OCI-LY1 (cell line): Measurements from ENCODE around the gene DOCK10.

Experiments used
- H2AFZ ChIP-seq: fragments of 200-600 bp; sonication (generic), shearing (Covaris generic); 2 replicates; pipeline ENCODE4 v1.6.0; 2014; ENCODE audit warnings: antibody characterized with exemption, mild to moderate bottlenecking, low read length
- H3F3A ChIP-seq: fragments of 200-600 bp; sonication (generic), shearing (Covaris generic); 2 replicates; pipeline ENCODE4 v1.6.0; 2014; ENCODE audit warnings: mild to moderate bottlenecking, antibody characterized with exemption, low read length, moderate library complexity; ENCODE audit not compliant: insufficient read depth
- H3K27ac ChIP-seq: fragments of 200-600 bp; sonication (generic); 2 replicates; pipeline ENCODE4 v1.5.1; 2014; ENCODE audit warnings: low read length, mixed run types, mild to moderate bottlenecking, low read depth; ENCODE audit not compliant: poor library complexity, severe bottlenecking
- H3K27me3 ChIP-seq: fragments of 200-600 bp; sonication (generic); 2 replicates; pipeline ENCODE4 v1.6.0; 2014; ENCODE audit warnings: antibody characterized with exemption, mild to moderate bottlenecking, low read length, moderate library complexity; ENCODE audit not compliant: insufficient read depth
- H3K36me3 ChIP-seq: fragments of 200-600 bp; sonication (generic); 2 replicates; pipeline ENCODE4 v1.6.1; 2014; ENCODE audit warnings: mild to moderate bottlenecking, antibody characterized with exemption, low read length, moderate library complexity, mixed read lengths; ENCODE audit not compliant: insufficient read depth
- H3K4me1 ChIP-seq: fragments of 200-600 bp; sonication (generic); 2 replicates; pipeline ENCODE4 v1.5.1; 2014; ENCODE audit warnings: mild to moderate bottlenecking, low read length, moderate library complexity; ENCODE audit not compliant: insufficient read depth, severe bottlenecking
- H3K4me2 ChIP-seq: fragments of 200-600 bp; sonication (generic), shearing (Covaris generic); 2 replicates; pipeline ENCODE4 v1.6.1; 2014; ENCODE audit warnings: low read length
- H3K4me3 ChIP-seq: fragments of 200-600 bp; sonication (generic); 2 replicates; pipeline ENCODE4 v1.5.1; 2014; ENCODE audit warnings: low read length, low read depth, mild to moderate bottlenecking, mixed read lengths; ENCODE audit not compliant: poor library complexity, severe bottlenecking
- H3K79me2 ChIP-seq: fragments of 200-600 bp; shearing (Covaris generic); 2 replicates; pipeline ENCODE4 v1.6.1; 2016; ENCODE audit warnings: mixed run types, low read length, mixed read lengths; ENCODE audit not compliant: insufficient read depth
- H3K9ac ChIP-seq: fragments of 200-600 bp; sonication (generic), shearing (Covaris generic); 2 replicates; pipeline ENCODE4 v1.6.1; 2014; ENCODE audit warnings: mild to moderate bottlenecking, low read length, mixed read lengths
- H3K9me2 ChIP-seq: fragments of 200-600 bp; sonication (generic), shearing (Covaris generic); 2 replicates; pipeline ENCODE4 v1.6.1; 2014; ENCODE audit warnings: low read depth, mild to moderate bottlenecking, low read length, mixed read lengths
- H3K9me3 ChIP-seq: fragments of 200-600 bp; shearing (Covaris generic); 2 replicates; pipeline ENCODE4 v1.6.1; 2014; ENCODE audit warnings: low read length, mixed read lengths
- H4K20me1 ChIP-seq: fragments of 200-600 bp; sonication (generic), shearing (Covaris generic); 2 replicates; pipeline ENCODE4 v1.6.0; 2016; ENCODE audit warnings: mild to moderate bottlenecking, low read length; ENCODE audit not compliant: insufficient read depth
- CTCF ChIP-seq: fragments of 200-600 bp; sonication (generic), shearing (Covaris generic); IDR thresholded peaks from 2 replicates; pipeline ENCODE4 v1.5.1; 2017; ENCODE audit warnings: mild to moderate bottlenecking, antibody characterized with exemption, low read length, moderate library complexity, mixed read lengths
- EZH2 ChIP-seq: fragments of 200-600 bp; sonication (generic), shearing (Covaris generic); IDR thresholded peaks from 2 replicates; pipeline ENCODE4 v1.8.0; 2017; ENCODE audit warnings: borderline replicate concordance, mixed run types, mild to moderate bottlenecking, antibody characterized with exemption, low read length, moderate library complexity, mixed read lengths

Gene DOCK10

GRCh38 chr2:224772494-224772893 is 269.8 kb downstream of the DOCK10 start:
- no peaks in the 10 kb centered on the region for H3K9me2 ChIP-seq
- no peak overlapping the region for H3K4me3 ChIP-seq
- H3K9me3 ChIP-seq: no peaks in the 10 kb centered on the region
- peak overlapping the region; percentile 4 for H3K27ac ChIP-seq
- TF ChIP-seq CTCF (no peak), EZH2 (no peak)
- no peaks in the 10 kb centered on the region for H4K20me1 ChIP-seq
- H3F3A ChIP-seq: no peaks in the 10 kb centered on the region
- 0 out of 2 replicates have a peak, but pooled peaks cover 4% of the 10 kb centered on the region for H3K36me3 ChIP-seq
- no peak overlapping the region for H3K4me2 ChIP-seq
- H3K4me1 ChIP-seq: peaks cover 21% of the 10 kb centered on the region
- no peaks in the 10 kb centered on the region for H3K27me3 ChIP-seq
- no peaks in the 10 kb centered on the region for H3K79me2 ChIP-seq
- H2AFZ ChIP-seq: no peak overlapping the region
- no peak overlapping the region for H3K9ac ChIP-seq

GRCh38 chr2:224769489-224769888 is 272.8 kb downstream of the DOCK10 start:
- TF ChIP-seq CTCF (no peak), EZH2 (no peak)
- no peaks in the 10 kb centered on the region for H3K27me3 ChIP-seq
- peaks cover 23% of the 10 kb centered on the region for H3K4me1 ChIP-seq
- H3K9me3 ChIP-seq: no peaks in the 10 kb centered on the region; the same call in 1 of the 2 replicates
- no peaks in the 10 kb centered on the region for H3K79me2 ChIP-seq
- no peaks in the 10 kb centered on the region for H3F3A ChIP-seq
- no peaks in the 10 kb centered on the region for H3K9me2 ChIP-seq
- H3K9ac ChIP-seq: no peak overlapping the region
- no peak overlapping the region for H3K4me3 ChIP-seq
- H3K27ac ChIP-seq: no peak overlapping the region
- no peak overlapping the region for H3K4me2 ChIP-seq
- peaks cover 12% of the 10 kb centered on the region; the same call in 1 of the 2 replicates for H3K36me3 ChIP-seq
- H2AFZ ChIP-seq: no peak overlapping the region
- H4K20me1 ChIP-seq: no peaks in the 10 kb centered on the region

- Histone ChIP-seq H3K79me2 (no peaks in the 10 kb centered on the region), H3K9ac (no peak overlapping the region), H3K27me3 (no peaks in the 10 kb centered on the region), H3K9me3 (no peaks in the 10 kb centered on the region; the same call in 1 of the 2 replicates), H3K4me1 (peaks cover 20% of the 10 kb centered on the region), H2AFZ (peak overlapping the region; percentile 89; the same call in 1 of the 2 replicates), H3K36me3 (peaks cover 10% of the 10 kb centered on the region; the same call in 1 of the 2 replicates), H3F3A (no peaks in the 10 kb centered on the region; the same call in 1 of the 2 replicates), H3K9me2 (no peaks in the 10 kb centered on the region), H3K27ac (peak overlapping the region; percentile 29), H3K4me3 (no peak overlapping the region), H3K4me2 (no peak overlapping the region; the same call in 1 of the 2 replicates), H4K20me1 (no peaks in the 10 kb centered on the region)
- TF ChIP-seq CTCF (no peak), EZH2 (no peak)
These were observed 277.6 kb downstream of the DOCK10 start for GRCh38 chr2:224764565-224765236.
